ENCODE data around the gene LSM10. TPM values are rescaled to one million over a fixed set of nuclear protein-coding genes. Genes with fewer than 3 reads are reported as not detected.

Gene LSM10
- polyA plus RNA-seq, 4 donors: 24.9 to 55.5 (median 50.0) TPM

- H3K4me1 ChIP-seq (ENCODE audit: control insufficient read depth in 3 of 3, insufficient read depth in 2 of 3, low read depth in 1 of 3, low read length in 2 of 3): peaks cover 0 to 5% (median 0%) of the 10 kb centered on the region in 3 donors
- H3K27me3 ChIP-seq (ENCODE audit: control insufficient read depth in 3 of 3, insufficient read depth in 3 of 3, low read length in 3 of 3): no peaks in the 10 kb centered on the region
- H3K9me3 ChIP-seq (ENCODE audit: control insufficient read depth in 2 of 2, insufficient read depth in 1 of 2, low read depth in 1 of 2, low read length in 1 of 2): no peaks in the 10 kb centered on the region
- H3K4me3 ChIP-seq (ENCODE audit: low read depth in 1 of 3, low read length in 3 of 3): no peak overlapping the region
- DNase-seq (no peak), FAIRE-seq (no peak)
- no peaks in the 10 kb centered on the region for H3K36me3 ChIP-seq (ENCODE audit: control insufficient read depth in 3 of 3, insufficient read depth in 2 of 3, low read depth in 1 of 3, low read length in 3 of 3)
- WGBS, 3 donors: 87 to 93% (median 90%) methylated on average over 4 of the region's 4 CpGs
- H3K27ac ChIP-seq (ENCODE audit: low read depth in 1 of 3, low read length in 2 of 3): no peak overlapping the region
These were observed 4.8 kb upstream of the LSM10 start for GRCh38 chr1:36402504-36402890.

DNA sequence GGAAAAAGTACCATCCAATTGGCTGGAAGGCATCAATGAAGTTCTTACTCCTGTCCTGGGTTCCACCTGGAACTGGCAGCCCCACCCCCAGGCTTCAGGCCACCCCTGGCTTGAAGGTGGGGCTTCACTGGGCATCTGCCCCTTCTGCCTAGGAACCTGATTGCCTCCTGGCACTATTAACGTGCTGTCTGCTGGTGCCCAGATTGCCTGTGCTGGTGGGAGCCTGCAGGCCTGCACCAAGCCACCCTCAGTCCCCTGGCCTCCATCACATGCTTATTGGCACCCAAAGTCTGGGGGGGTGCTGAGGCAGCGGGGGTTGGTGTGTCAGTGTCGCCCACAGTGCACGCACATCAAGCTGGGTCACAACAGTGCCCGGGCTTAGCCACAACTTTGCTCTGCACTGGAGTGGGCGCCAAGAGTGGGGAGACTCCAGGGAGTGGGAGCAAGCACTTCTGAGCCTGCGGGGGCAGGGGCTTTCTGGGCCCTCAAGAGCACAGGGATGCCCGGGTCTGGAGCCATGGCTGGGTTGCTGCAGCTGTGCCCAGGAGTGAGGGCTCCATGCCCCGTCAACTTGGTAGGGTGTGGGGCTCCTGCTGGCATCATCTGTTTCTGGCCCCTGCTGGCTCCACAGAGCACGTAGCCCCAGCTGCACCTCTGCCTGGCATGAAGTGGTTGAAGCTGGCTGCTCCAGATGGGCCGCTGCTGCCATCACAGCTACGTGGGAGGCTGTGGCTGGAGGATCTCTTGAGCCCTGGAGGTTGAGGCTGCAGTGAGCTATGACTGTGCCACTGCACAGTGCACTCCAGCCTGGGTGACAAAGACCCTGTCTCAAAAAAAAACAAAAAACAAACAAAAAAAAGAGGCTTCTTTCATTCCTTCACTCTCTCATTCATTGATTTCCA is 4.1 kb upstream of the LSM10 start:
- Histone ChIP-seq H3K4me1 (ENCODE audit: control insufficient read depth in 3 of 3, insufficient read depth in 2 of 3, low read depth in 1 of 3, low read length in 2 of 3) (peaks cover 0 to 5% (median 0%) of the 10 kb centered on the region in 3 donors), H3K27ac (ENCODE audit: low read depth in 1 of 3, low read length in 2 of 3) (peak overlapping the region in 1 of 3 donors; percentile 82), H3K27me3 (ENCODE audit: control insufficient read depth in 3 of 3, insufficient read depth in 3 of 3, low read length in 3 of 3) (no peaks in the 10 kb centered on the region), H3K9me3 (ENCODE audit: control insufficient read depth in 2 of 2, insufficient read depth in 1 of 2, low read depth in 1 of 2, low read length in 1 of 2) (no peaks in the 10 kb centered on the region), H3K4me3 (ENCODE audit: low read depth in 1 of 3, low read length in 3 of 3) (no peak overlapping the region), H3K36me3 (ENCODE audit: control insufficient read depth in 3 of 3, insufficient read depth in 2 of 3, low read depth in 1 of 3, low read length in 3 of 3) (no peaks in the 10 kb centered on the region)
- DNase-seq: no peak
- no peak for FAIRE-seq
- 88 to 94% (median 89%) methylated on average over 12 of the region's 12 CpGs for WGBS, 3 donors

- Histone ChIP-seq H3K4me1 (ENCODE audit: control insufficient read depth in 3 of 3, insufficient read depth in 2 of 3, low read depth in 1 of 3, low read length in 2 of 3) (peaks cover 0 to 6% (median 5%) of the 10 kb centered on the region in 3 donors), H3K27me3 (ENCODE audit: control insufficient read depth in 3 of 3, insufficient read depth in 3 of 3, low read length in 3 of 3) (no peaks in the 10 kb centered on the region), H3K36me3 (ENCODE audit: control insufficient read depth in 3 of 3, insufficient read depth in 2 of 3, low read depth in 1 of 3, low read length in 3 of 3) (no peaks in the 10 kb centered on the region), H3K4me3 (ENCODE audit: low read depth in 1 of 3, low read length in 3 of 3) (no peak overlapping the region), H3K9me3 (ENCODE audit: control insufficient read depth in 2 of 2, insufficient read depth in 1 of 2, low read depth in 1 of 2, low read length in 1 of 2) (no peaks in the 10 kb centered on the region), H3K27ac (ENCODE audit: low read depth in 1 of 3, low read length in 2 of 3) (peak overlapping the region in 1 of 3 donors; percentile 82)
- FAIRE-seq (no peak), DNase-seq (no peak)
- WGBS, 3 donors: 69 to 82% (median 75%) methylated on average over 22 of the region's 22 CpGs
These were observed 3.3 kb upstream of the LSM10 start for GRCh38 chr1:36400825-36401601.

DNA sequence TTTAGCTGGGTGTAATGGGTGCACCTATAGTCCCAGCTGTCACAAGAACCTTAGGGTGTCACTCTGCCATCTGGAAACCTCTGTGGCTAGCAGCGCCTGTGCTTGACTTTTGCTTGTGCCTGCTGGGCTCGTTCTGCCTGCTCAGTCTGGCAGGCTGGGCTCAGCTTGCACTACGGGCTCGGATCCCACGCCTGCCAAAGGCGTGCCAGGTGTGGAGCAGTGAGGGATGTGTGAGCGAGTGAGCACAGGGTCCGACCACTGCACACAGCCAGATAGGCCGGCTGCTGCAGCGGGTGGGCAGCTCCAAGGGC is 2.8 kb upstream of the LSM10 start:
- 88 to 92% (median 89%) methylated on average over 10 of the region's 10 CpGs for WGBS, 3 donors
- Histone ChIP-seq H3K4me1 (ENCODE audit: control insufficient read depth in 3 of 3, insufficient read depth in 2 of 3, low read depth in 1 of 3, low read length in 2 of 3) (peaks cover 0 to 6% (median 5%) of the 10 kb centered on the region in 3 donors), H3K4me3 (ENCODE audit: low read depth in 1 of 3, low read length in 3 of 3) (no peak overlapping the region), H3K27ac (ENCODE audit: low read depth in 1 of 3, low read length in 2 of 3) (peak overlapping the region in 1 of 3 donors; percentile 74), H3K9me3 (ENCODE audit: control insufficient read depth in 2 of 2, insufficient read depth in 1 of 2, low read depth in 1 of 2, low read length in 1 of 2) (no peaks in the 10 kb centered on the region), H3K27me3 (ENCODE audit: control insufficient read depth in 3 of 3, insufficient read depth in 3 of 3, low read length in 3 of 3) (no peaks in the 10 kb centered on the region), H3K36me3 (ENCODE audit: control insufficient read depth in 3 of 3, insufficient read depth in 2 of 3, low read depth in 1 of 3, low read length in 3 of 3) (no peaks in the 10 kb centered on the region)
- DNase-seq (no peak), FAIRE-seq (no peak)

DNA sequence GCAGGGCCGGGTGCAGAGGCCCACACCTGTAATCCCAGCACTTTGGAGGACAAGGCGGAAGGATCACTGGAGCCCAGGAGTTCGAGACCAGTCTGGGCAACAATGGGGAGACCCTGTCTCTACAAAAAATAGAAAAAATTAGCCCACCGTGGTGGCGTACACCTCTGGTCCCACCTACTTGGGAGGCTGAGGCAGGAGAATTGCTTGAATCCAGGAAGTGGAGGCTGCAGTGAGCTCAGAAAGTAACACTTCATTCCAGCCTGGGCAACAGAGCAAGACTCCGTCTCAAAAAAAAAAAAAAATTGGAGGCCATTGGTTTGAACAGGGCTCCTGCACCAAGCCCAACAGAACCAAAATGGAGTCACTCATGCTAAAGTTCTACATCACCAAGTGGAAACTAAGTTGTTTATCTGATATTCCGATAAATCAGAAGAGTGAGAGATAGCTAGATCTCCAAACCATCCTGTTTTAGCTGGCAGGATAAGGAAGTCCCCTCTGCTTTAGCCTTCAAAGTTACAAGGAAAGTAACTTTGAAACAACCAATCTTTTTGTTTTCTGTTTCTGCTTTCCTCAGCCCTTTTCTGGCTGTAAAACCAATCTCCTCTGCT is 766 bp upstream of the LSM10 start:
- DNase-seq: no peak
- Histone ChIP-seq H3K9me3 (ENCODE audit: control insufficient read depth in 2 of 2, insufficient read depth in 1 of 2, low read depth in 1 of 2, low read length in 1 of 2) (no peaks in the 10 kb centered on the region), H3K27me3 (ENCODE audit: control insufficient read depth in 3 of 3, insufficient read depth in 3 of 3, low read length in 3 of 3) (no peaks in the 10 kb centered on the region), H3K4me1 (ENCODE audit: control insufficient read depth in 3 of 3, insufficient read depth in 2 of 3, low read depth in 1 of 3, low read length in 2 of 3) (peaks cover 0 to 6% (median 5%) of the 10 kb centered on the region in 3 donors), H3K4me3 (ENCODE audit: low read depth in 1 of 3, low read length in 3 of 3) (no peak overlapping the region), H3K27ac (ENCODE audit: low read depth in 1 of 3, low read length in 2 of 3) (no peak overlapping the region), H3K36me3 (ENCODE audit: control insufficient read depth in 3 of 3, insufficient read depth in 2 of 3, low read depth in 1 of 3, low read length in 3 of 3) (peaks cover under 1 to 9% (median under 1%) of the 10 kb centered on the region in 3 donors)
- FAIRE-seq: no peak
- 83 to 87% (median 85%) methylated on average over 7 of the region's 7 CpGs for WGBS, 3 donors

- WGBS, 3 donors: 1 to 7% (median 4%) methylated on average over 5 of the region's 5 CpGs
- Histone ChIP-seq H3K36me3 (ENCODE audit: control insufficient read depth in 3 of 3, insufficient read depth in 2 of 3, low read depth in 1 of 3, low read length in 3 of 3) (peaks cover 6 to 24% (median 7%) of the 10 kb centered on the region in 3 donors), H3K4me1 (ENCODE audit: control insufficient read depth in 3 of 3, insufficient read depth in 2 of 3, low read depth in 1 of 3, low read length in 2 of 3) (peaks cover 0 to 6% (median 5%) of the 10 kb centered on the region in 3 donors), H3K4me3 (ENCODE audit: low read depth in 1 of 3, low read length in 3 of 3) (peak overlapping the region; percentile 68 to 89 (median 71)), H3K27me3 (ENCODE audit: control insufficient read depth in 3 of 3, insufficient read depth in 3 of 3, low read length in 3 of 3) (no peaks in the 10 kb centered on the region), H3K27ac (ENCODE audit: low read depth in 1 of 3, low read length in 2 of 3) (peak overlapping the region; percentile 72 to 94 (median 90)), H3K9me3 (ENCODE audit: control insufficient read depth in 2 of 2, insufficient read depth in 1 of 2, low read depth in 1 of 2, low read length in 1 of 2) (no peaks in the 10 kb centered on the region)
- FAIRE-seq: no peak
- no peak for DNase-seq
These were observed 678 bp downstream of the LSM10 start for GRCh38 chr1:36397083-36397377.

GRCh38 chr1:36396359-36396758 is 1.3 kb downstream of the LSM10 start:
- 78 to 79% (median 79%) methylated on average over 6 of the region's 6 CpGs for WGBS, 3 donors
- Histone ChIP-seq H3K27me3 (ENCODE audit: control insufficient read depth in 3 of 3, insufficient read depth in 3 of 3, low read length in 3 of 3) (no peaks in the 10 kb centered on the region), H3K4me3 (ENCODE audit: low read depth in 1 of 3, low read length in 3 of 3) (no peak overlapping the region), H3K27ac (ENCODE audit: low read depth in 1 of 3, low read length in 2 of 3) (no peak overlapping the region), H3K9me3 (ENCODE audit: control insufficient read depth in 2 of 2, insufficient read depth in 1 of 2, low read depth in 1 of 2, low read length in 1 of 2) (no peaks in the 10 kb centered on the region), H3K4me1 (ENCODE audit: control insufficient read depth in 3 of 3, insufficient read depth in 2 of 3, low read depth in 1 of 3, low read length in 2 of 3) (peaks cover 0 to 6% (median 5%) of the 10 kb centered on the region in 3 donors), H3K36me3 (ENCODE audit: control insufficient read depth in 3 of 3, insufficient read depth in 2 of 3, low read depth in 1 of 3, low read length in 3 of 3) (peaks cover 7 to 29% (median 9%) of the 10 kb centered on the region in 3 donors)
- FAIRE-seq (no peak), DNase-seq (no peak)

- 95 to 97% (median 96%) methylated on average over 19 of the region's 19 CpGs for WGBS, 3 donors
- no peak overlapping the region for H3K27ac ChIP-seq (ENCODE audit: low read depth in 1 of 3, low read length in 2 of 3)
- no peaks in the 10 kb centered on the region for H3K9me3 ChIP-seq (ENCODE audit: control insufficient read depth in 2 of 2, insufficient read depth in 1 of 2, low read depth in 1 of 2, low read length in 1 of 2)
- no peak for FAIRE-seq
- H3K4me3 ChIP-seq (ENCODE audit: low read depth in 1 of 3, low read length in 3 of 3): no peak overlapping the region
- peaks cover 10 to 45% (median 12%) of the 10 kb centered on the region in 3 donors for H3K36me3 ChIP-seq (ENCODE audit: control insufficient read depth in 3 of 3, insufficient read depth in 2 of 3, low read depth in 1 of 3, low read length in 3 of 3)
- no peaks in the 10 kb centered on the region for H3K27me3 ChIP-seq (ENCODE audit: control insufficient read depth in 3 of 3, insufficient read depth in 3 of 3, low read length in 3 of 3)
- peaks cover 0 to 6% (median 5%) of the 10 kb centered on the region in 3 donors for H3K4me1 ChIP-seq (ENCODE audit: control insufficient read depth in 3 of 3, insufficient read depth in 2 of 3, low read depth in 1 of 3, low read length in 2 of 3)
- DNase-seq: no peak
These were observed 4.0 kb downstream of the LSM10 start for GRCh38 chr1:36393686-36394085.
